ENCODE measurements around the gene SNTA1.
"Not testable (repeated sequence)": the region's sequence is repeated elsewhere in the genome, so short reads cannot be mapped to it uniquely, and the experiment has no call there.

The SNTA1 gene

GRCh38 chr20:33443512-33444239 lies at the start of gene SNTA1:
Gene SNTA1, minus strand, starts transcription at chr20:33443763. Its CDS starts 143 bp downstream, at chr20:33443620.
- Histone ChIP-seq H3K4me3 (ENCODE audit: low read depth in 1 of 2, low read length in 2 of 2) (peak within 1 kb of the TSS; percentile 83 to 97), H3K9me3 (ENCODE audit: control insufficient read depth in 1 of 2, low read length in 2 of 2) (no peaks in the 10 kb centered on the region), H3K36me3 (ENCODE audit: control insufficient read depth in 1 of 2, insufficient read depth in 2 of 2, low read length in 2 of 2) (no peaks in the 10 kb centered on the region), H3K27me3 (ENCODE audit: control insufficient read depth in 1 of 2, insufficient read depth in 2 of 2, low read length in 2 of 2) (no peaks in the 10 kb centered on the region), H3K9ac (ENCODE audit: low read depth in 1 of 2, low read length in 2 of 2) (peak within 1 kb of the TSS; percentile 63 to 72), H3K4me1 (ENCODE audit: control insufficient read depth in 1 of 2, insufficient read depth in 2 of 2, low read length in 2 of 2) (peaks cover 14 to 16% of the 10 kb centered on the region in 2 donors), H3K27ac (ENCODE audit: low read depth, low read length) (peak within 1 kb of the TSS; percentile 80)

DNA sequence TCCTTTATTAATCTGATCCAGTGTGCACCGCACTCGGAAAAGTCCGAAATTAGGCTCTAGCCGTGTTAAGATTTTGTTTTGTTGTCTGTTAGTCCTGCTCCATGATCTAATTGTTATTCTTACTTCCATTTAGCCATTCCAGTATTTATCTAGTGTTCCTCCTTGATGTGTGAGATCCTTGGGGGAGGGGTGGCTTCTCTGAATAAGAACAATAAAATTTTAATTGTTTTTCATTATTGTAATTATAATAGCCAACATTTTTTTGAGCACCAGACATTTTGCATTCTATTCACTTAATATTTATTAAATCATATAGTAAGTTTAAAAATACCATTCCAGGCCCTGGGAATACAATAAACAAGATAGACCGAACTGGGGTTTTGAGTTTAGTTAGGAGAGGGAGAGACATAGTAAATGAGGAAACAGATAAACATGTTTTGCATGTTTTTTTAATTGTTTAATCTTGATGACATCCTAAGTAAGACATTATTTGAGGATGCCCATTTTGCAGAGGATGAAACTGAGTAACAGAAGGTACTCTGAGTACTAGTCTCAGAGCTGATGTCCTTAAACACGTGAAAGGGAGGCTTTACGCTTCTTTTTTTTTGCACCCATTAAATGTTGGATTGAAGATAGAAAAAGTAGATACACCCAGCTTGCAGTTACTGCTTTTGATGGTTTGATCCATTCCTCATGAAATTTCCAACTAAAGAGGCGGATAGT lies 47.5 kb upstream of the SNTA1 start:
- H3K27me3 ChIP-seq (ENCODE audit: control insufficient read depth in 1 of 2, insufficient read depth in 2 of 2, low read length in 2 of 2) = no peaks in the 10 kb centered on the region
- H3K27ac ChIP-seq (ENCODE audit: low read depth, low read length) = no peak overlapping the region
- peak overlapping the region; percentile 94 to 95 for H3K4me3 ChIP-seq (ENCODE audit: low read depth in 1 of 2, low read length in 2 of 2)
- H3K9me3 ChIP-seq (ENCODE audit: control insufficient read depth in 1 of 2, low read length in 2 of 2) = no peaks in the 10 kb centered on the region
- H3K4me1 ChIP-seq (ENCODE audit: control insufficient read depth in 1 of 2, insufficient read depth in 2 of 2, low read length in 2 of 2) = peaks cover 4 to 8% of the 10 kb centered on the region in 2 donors
- peak overlapping the region; percentile 85 to 96 for H3K9ac ChIP-seq (ENCODE audit: low read depth in 1 of 2, low read length in 2 of 2)
- H3K36me3 ChIP-seq (ENCODE audit: control insufficient read depth in 1 of 2, insufficient read depth in 2 of 2, low read length in 2 of 2) = no peaks in the 10 kb centered on the region

GRCh38 chr20:33490023-33490933 lies 46.7 kb upstream of the SNTA1 start, which contains the start of gene CBFA2T2:
Gene CBFA2T2, plus strand, starts transcription at chr20:33490096. Its CDS starts 172 bp downstream, at chr20:33490268.
- Histone ChIP-seq H3K27ac (ENCODE audit: low read depth, low read length) (peak within 1 kb of the TSS; percentile 90), H3K36me3 (ENCODE audit: control insufficient read depth in 1 of 2, insufficient read depth in 2 of 2, low read length in 2 of 2) (no peaks in the 10 kb centered on the region), H3K4me1 (ENCODE audit: control insufficient read depth in 1 of 2, insufficient read depth in 2 of 2, low read length in 2 of 2) (peaks cover 4% of the 10 kb centered on the region in 2 donors), H3K9me3 (ENCODE audit: control insufficient read depth in 1 of 2, low read length in 2 of 2) (no peaks in the 10 kb centered on the region), H3K4me3 (ENCODE audit: low read depth in 1 of 2, low read length in 2 of 2) (peak within 1 kb of the TSS; percentile 94 to 95), H3K27me3 (ENCODE audit: control insufficient read depth in 1 of 2, insufficient read depth in 2 of 2, low read length in 2 of 2) (no peaks in the 10 kb centered on the region), H3K9ac (ENCODE audit: low read depth in 1 of 2, low read length in 2 of 2) (peak within 1 kb of the TSS; percentile 85 to 96)

DNA sequence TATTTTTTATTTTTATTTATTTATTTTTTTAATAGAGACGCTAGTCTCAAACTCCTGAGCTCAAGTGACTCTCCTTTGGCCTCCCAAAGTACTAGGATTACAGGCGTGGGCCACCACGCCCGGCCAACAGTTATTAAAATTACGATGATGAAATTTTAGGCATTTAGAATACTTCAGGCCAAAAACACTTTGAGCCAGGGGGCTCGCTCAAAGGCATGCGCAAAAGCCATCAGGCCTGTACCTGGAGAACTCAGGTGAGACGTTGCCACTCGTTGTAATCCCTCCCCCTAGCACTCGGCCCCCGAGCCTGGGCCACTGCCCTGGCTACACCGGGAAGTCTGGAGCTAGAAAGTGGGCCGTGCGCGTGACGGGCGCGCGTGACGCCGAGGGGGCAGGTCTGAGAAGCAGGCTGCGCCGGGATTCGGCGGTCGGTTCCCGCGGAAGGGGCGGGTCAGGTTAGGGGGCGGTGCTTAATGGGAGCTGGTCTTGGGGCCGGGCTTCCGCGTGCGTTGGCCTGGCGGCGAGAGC lies 46.0 kb upstream of the SNTA1 start:
- Histone ChIP-seq H3K4me1 (ENCODE audit: control insufficient read depth in 1 of 2, insufficient read depth in 2 of 2, low read length in 2 of 2) (peaks cover 4% of the 10 kb centered on the region in 2 donors), H3K27me3 (ENCODE audit: control insufficient read depth in 1 of 2, insufficient read depth in 2 of 2, low read length in 2 of 2) (no peaks in the 10 kb centered on the region), H3K27ac (ENCODE audit: low read depth, low read length) (peak overlapping the region; percentile 90), H3K9me3 (ENCODE audit: control insufficient read depth in 1 of 2, low read length in 2 of 2) (no peaks in the 10 kb centered on the region), H3K4me3 (ENCODE audit: low read depth in 1 of 2, low read length in 2 of 2) (peak overlapping the region; percentile 70), H3K36me3 (ENCODE audit: control insufficient read depth in 1 of 2, insufficient read depth in 2 of 2, low read length in 2 of 2) (no peaks in the 10 kb centered on the region), H3K9ac (ENCODE audit: low read depth in 1 of 2, low read length in 2 of 2) (peak overlapping the region; percentile 81 to 83)

GRCh38 chr20:33488661-33489494 lies 45.3 kb upstream of the SNTA1 start:
- H3K36me3 ChIP-seq (ENCODE audit: control insufficient read depth in 1 of 2, insufficient read depth in 2 of 2, low read length in 2 of 2); H3K27ac ChIP-seq (ENCODE audit: low read depth, low read length); H3K4me1 ChIP-seq (ENCODE audit: control insufficient read depth in 1 of 2, insufficient read depth in 2 of 2, low read length in 2 of 2); H3K9ac ChIP-seq (ENCODE audit: low read depth in 1 of 2, low read length in 2 of 2); H3K4me3 ChIP-seq (ENCODE audit: low read depth in 1 of 2, low read length in 2 of 2); H3K9me3 ChIP-seq (ENCODE audit: control insufficient read depth in 1 of 2, low read length in 2 of 2); H3K27me3 ChIP-seq (ENCODE audit: control insufficient read depth in 1 of 2, insufficient read depth in 2 of 2, low read length in 2 of 2): not testable (repeated sequence)

DNA sequence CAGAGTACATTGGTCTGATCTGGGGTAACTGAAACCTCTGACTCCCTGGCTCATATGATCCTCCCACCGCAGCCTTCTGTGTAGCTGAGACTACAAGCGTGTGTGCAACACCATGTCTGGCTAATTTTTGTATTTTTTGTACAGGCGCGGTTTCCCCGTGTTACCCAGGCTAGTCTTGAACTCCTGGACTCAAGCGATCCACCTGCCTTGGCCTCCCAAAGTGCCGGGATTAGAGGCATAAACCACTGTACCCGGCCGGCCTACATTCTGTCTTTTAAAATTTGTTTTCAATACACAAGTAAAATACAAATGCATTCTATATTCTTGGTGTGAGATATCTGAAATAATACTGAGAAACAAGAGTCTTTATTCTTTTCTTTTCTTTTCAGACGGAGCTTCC lies 44.6 kb upstream of the SNTA1 start:
- no peak overlapping the region for H3K27ac ChIP-seq (ENCODE audit: low read depth, low read length)
- H3K9me3 ChIP-seq (ENCODE audit: control insufficient read depth in 1 of 2, low read length in 2 of 2) = no peaks in the 10 kb centered on the region
- H3K36me3 ChIP-seq (ENCODE audit: control insufficient read depth in 1 of 2, insufficient read depth in 2 of 2, low read length in 2 of 2) = no peaks in the 10 kb centered on the region
- no peak overlapping the region for H3K4me3 ChIP-seq (ENCODE audit: low read depth in 1 of 2, low read length in 2 of 2)
- H3K4me1 ChIP-seq (ENCODE audit: control insufficient read depth in 1 of 2, insufficient read depth in 2 of 2, low read length in 2 of 2) = peaks cover 4% of the 10 kb centered on the region in 2 donors
- no peak overlapping the region for H3K9ac ChIP-seq (ENCODE audit: low read depth in 1 of 2, low read length in 2 of 2)
- H3K27me3 ChIP-seq (ENCODE audit: control insufficient read depth in 1 of 2, insufficient read depth in 2 of 2, low read length in 2 of 2) = no peaks in the 10 kb centered on the region

DNA sequence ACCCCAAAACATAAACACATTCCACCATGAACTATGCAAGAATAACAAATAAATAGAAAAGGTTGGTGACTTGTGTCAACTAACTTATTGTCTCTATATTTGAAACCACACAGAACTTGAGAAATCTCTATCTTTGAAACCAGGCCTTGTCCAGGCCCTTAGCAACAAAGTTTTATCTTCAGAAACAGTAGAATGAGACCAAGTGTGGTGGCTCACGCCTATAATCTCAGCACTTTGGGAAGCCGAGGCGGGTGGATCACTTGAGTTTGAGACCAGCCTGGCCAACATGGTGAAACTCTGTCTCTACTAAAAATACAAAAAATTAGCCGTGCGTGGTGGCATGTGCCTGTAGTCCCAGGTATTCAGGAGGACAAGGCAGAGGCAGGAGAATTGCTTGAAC lies 39.6 kb upstream of the SNTA1 start:
- not testable (repeated sequence) for H3K9ac ChIP-seq (ENCODE audit: low read depth in 1 of 2, low read length in 2 of 2); H3K36me3 ChIP-seq (ENCODE audit: control insufficient read depth in 1 of 2, insufficient read depth in 2 of 2, low read length in 2 of 2); H3K4me3 ChIP-seq (ENCODE audit: low read depth in 1 of 2, low read length in 2 of 2); H3K27ac ChIP-seq (ENCODE audit: low read depth, low read length); H3K4me1 ChIP-seq (ENCODE audit: control insufficient read depth in 1 of 2, insufficient read depth in 2 of 2, low read length in 2 of 2); H3K27me3 ChIP-seq (ENCODE audit: control insufficient read depth in 1 of 2, insufficient read depth in 2 of 2, low read length in 2 of 2); H3K9me3 ChIP-seq (ENCODE audit: control insufficient read depth in 1 of 2, low read length in 2 of 2)

GRCh38 chr20:33482581-33482980 lies 39.0 kb upstream of the SNTA1 start:
- no peaks in the 10 kb centered on the region for H3K36me3 ChIP-seq (ENCODE audit: control insufficient read depth in 1 of 2, insufficient read depth in 2 of 2, low read length in 2 of 2)
- no peaks in the 10 kb centered on the region for H3K27me3 ChIP-seq (ENCODE audit: control insufficient read depth in 1 of 2, insufficient read depth in 2 of 2, low read length in 2 of 2)
- peaks cover 4 to 8% of the 10 kb centered on the region in 2 donors for H3K4me1 ChIP-seq (ENCODE audit: control insufficient read depth in 1 of 2, insufficient read depth in 2 of 2, low read length in 2 of 2)
- no peaks in the 10 kb centered on the region for H3K9me3 ChIP-seq (ENCODE audit: control insufficient read depth in 1 of 2, low read length in 2 of 2)
- H3K9ac ChIP-seq (ENCODE audit: low read depth in 1 of 2, low read length in 2 of 2) = no peak overlapping the region
- H3K27ac ChIP-seq (ENCODE audit: low read depth, low read length) = no peak overlapping the region
- no peak overlapping the region for H3K4me3 ChIP-seq (ENCODE audit: low read depth in 1 of 2, low read length in 2 of 2)

DNA sequence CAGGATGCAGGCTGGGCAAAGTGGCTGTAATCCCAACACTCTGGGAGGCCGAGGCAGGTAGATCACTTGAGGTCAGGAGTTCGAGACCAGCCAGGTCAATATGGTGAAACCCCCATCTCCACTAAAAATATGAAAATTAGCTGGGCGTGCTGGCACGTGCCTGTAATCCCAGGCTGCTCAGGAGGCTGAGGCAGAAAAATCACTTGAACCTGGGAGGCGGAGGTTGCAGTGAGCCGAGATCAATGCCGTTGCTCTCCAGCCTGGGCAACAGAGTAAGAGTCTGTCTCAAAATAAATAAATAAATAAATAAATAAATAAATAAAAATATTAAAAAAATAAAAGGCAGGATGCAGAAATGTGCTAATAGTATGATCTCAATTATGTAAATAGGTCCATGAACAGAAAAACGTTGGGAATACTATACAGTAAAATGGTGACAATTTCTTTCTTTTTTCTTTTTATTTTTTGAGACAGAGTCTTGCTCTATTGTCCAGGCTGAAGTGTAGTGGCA lies 37.9 kb upstream of the SNTA1 start:
- Histone ChIP-seq H3K9me3 (ENCODE audit: control insufficient read depth in 1 of 2, low read length in 2 of 2) (no peaks in the 10 kb centered on the region), H3K4me1 (ENCODE audit: control insufficient read depth in 1 of 2, insufficient read depth in 2 of 2, low read length in 2 of 2) (peaks cover 6 to 16% of the 10 kb centered on the region in 2 donors), H3K4me3 (ENCODE audit: low read depth in 1 of 2, low read length in 2 of 2) (no peak overlapping the region), H3K27me3 (ENCODE audit: control insufficient read depth in 1 of 2, insufficient read depth in 2 of 2, low read length in 2 of 2) (no peaks in the 10 kb centered on the region), H3K36me3 (ENCODE audit: control insufficient read depth in 1 of 2, insufficient read depth in 2 of 2, low read length in 2 of 2) (no peaks in the 10 kb centered on the region), H3K27ac (ENCODE audit: low read depth, low read length) (no peak overlapping the region), H3K9ac (ENCODE audit: low read depth in 1 of 2, low read length in 2 of 2) (no peak overlapping the region)

Data from duodenal mucosa (tissue), 2 donors.